NB4 (cell line): ENCODE measurements around the gene TRIM28.

Experiments used
- TF ChIP-seq, protein P1 (sequence below): IDR thresholded peaks from one replicate; pipeline ENCODE4 v1.5.1; 2012; ENCODE audit warnings: low read depth, low read length
- TF ChIP-seq, protein P2 (sequence below): IDR thresholded peaks from 2 replicates; pipeline ENCODE4 v1.6.1; 2011; ENCODE audit warnings: low read depth, low read length

DNA sequence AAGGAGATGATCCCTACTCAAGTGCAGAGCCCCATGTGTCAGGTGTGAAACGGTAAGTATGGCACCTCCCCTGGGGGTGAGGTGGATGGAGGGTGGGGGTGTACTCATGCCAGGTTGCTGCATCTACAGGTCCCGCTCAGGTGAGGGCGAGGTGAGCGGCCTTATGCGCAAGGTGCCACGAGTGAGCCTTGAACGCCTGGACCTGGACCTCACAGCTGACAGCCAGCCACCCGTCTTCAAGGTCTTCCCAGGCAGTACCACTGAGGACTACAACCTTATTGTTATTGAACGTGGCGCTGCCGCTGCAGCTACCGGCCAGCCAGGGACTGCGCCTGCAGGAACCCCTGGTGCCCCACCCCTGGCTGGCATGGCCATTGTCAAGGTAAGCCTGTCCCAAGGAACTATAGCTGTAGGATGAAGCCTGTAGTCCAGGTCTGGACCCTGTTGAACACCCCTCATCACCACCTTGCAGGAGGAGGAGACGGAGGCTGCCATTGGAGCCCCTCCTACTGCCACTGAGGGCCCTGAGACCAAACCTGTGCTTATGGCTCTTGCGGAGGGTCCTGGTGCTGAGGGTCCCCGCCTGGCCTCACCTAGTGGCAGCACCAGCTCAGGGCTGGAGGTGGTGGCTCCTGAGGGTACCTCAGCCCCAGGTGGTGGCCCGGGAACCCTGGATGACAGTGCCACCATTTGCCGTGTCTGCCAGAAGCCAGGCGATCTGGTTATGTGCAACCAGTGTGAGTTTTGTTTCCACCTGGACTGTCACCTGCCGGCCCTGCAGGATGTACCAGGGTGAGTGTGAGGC is 5.2 kb downstream of the TRIM28 start:
- TF ChIP-seq, protein P1, sequence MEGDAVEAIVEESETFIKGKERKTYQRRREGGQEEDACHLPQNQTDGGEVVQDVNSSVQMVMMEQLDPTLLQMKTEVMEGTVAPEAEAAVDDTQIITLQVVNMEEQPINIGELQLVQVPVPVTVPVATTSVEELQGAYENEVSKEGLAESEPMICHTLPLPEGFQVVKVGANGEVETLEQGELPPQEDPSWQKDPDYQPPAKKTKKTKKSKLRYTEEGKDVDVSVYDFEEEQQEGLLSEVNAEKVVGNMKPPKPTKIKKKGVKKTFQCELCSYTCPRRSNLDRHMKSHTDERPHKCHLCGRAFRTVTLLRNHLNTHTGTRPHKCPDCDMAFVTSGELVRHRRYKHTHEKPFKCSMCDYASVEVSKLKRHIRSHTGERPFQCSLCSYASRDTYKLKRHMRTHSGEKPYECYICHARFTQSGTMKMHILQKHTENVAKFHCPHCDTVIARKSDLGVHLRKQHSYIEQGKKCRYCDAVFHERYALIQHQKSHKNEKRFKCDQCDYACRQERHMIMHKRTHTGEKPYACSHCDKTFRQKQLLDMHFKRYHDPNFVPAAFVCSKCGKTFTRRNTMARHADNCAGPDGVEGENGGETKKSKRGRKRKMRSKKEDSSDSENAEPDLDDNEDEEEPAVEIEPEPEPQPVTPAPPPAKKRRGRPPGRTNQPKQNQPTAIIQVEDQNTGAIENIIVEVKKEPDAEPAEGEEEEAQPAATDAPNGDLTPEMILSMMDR = no peak
- TF ChIP-seq, protein P2, sequence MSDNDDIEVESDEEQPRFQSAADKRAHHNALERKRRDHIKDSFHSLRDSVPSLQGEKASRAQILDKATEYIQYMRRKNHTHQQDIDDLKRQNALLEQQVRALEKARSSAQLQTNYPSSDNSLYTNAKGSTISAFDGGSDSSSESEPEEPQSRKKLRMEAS = no peak
